Measurements from ENCODE around the gene TSPAN4. TPM values are rescaled to one million over a fixed set of nuclear protein-coding genes. Genes with fewer than 3 reads are reported as not detected.

TSPAN4 gene
- polyA plus RNA-seq, 3 donors = 76.0 to 92.3 (median 85.2) TPM

DNA sequence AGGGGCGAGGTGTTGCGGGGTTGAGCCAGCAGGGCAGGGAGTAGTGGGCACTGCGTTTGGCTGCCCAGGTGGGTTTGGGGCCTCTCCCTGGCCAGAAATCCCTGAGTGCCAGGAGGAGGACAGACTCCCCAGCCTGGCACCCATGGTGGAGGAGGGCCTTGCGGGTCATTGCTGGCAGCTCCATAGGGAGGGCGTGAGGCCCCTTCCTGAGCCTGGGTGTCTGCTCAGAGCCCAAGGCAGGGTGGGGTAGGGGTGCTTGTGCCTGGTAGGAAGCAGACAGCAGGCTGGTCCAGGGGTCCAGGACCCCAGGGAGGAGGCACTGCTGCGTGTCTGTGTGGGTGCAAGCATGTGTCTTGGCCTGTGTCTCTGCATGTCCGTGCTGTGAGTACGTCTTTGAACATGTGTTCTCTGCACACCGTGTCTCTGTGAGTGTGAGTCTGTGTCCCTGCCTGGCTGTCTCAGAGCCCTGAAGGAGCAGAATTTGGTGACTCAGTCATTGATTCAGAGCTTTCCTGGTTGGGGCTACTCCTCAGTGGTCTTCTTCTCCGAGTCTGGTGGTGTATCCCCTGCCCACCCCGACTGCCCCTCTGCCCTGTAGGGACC, 3.9 kb downstream of the TSPAN4 start:
- DNase-seq = no peak

GRCh38 chr11:847876-848275, 5.2 kb downstream of the TSPAN4 start:
- DNase-seq = no peak

- DNase-seq = no peak
Observed at GRCh38 chr11:848380-848931, 5.8 kb downstream of the TSPAN4 start.

- no peak for DNase-seq
Observed at GRCh38 chr11:849104-849824, 6.6 kb downstream of the TSPAN4 start.

- no peak for DNase-seq
Observed at GRCh38 chr11:849951-850774, 7.5 kb downstream of the TSPAN4 start.

GRCh38 chr11:850775-851763, 8.4 kb downstream of the TSPAN4 start:
- no peak for DNase-seq

DNA sequence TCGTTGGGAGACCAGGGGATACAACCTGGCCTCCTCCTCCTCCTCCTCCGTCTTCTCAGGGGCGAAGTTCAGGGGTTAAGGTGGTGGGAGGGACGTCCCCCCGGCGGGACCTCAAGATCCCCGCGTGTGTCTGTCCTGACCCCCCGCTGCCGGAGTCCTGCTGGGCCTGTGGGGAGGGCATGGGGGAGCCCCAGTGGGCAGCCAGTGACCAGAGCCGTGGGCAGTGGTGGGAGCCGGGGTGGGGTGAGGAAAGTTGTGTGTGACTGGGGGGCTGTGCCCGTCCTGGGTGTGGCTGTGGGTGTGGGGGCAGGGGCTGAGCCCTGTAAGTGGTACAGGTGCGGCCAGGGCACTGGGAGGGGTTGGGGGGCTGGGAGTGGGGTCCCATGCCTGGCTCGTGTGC, 10.1 kb downstream of the TSPAN4 start:
- DNase-seq = no peak

GRCh38 chr11:853682-854448, 11.2 kb downstream of the TSPAN4 start:
- no peak for DNase-seq

DNA sequence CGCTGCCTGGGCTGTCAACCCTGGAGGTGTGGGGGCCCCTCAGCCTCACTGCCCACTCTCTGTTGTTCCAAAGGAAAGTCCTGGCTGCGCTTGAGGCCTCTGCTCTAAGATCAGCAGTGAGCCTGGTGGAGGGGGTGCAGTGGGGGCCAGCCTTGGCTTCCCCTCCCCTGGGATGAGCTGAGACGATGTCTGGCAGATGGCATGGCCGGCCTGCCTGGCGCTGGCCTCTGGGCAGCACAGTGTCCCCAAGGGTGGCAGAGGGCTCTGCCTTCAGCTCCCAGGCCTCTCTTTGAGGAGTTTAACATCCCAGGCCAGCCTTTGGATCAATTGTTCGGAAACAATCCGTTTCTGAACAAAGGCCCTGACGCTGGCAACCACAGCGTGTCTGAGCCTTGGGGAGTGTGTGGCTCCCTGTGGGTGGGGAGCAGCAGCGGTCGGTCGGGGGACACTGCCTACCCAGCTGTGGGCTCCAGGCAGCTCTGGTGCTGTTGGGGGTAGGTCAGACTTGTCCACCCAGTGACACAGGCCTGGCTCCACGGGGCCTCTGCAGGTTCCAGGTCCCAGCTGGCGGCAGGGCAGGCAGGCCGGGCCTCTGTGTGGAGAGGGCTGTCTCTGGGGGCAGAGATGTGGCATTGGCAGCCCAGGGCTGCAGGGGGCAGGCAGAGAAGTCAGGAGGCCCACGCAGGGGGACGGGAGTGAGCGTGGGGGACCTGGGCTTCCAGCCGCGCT, 12.1 kb downstream of the TSPAN4 start:
- DNase-seq = no peak

- no peak for DNase-seq
Observed at GRCh38 chr11:855330-855674, 12.7 kb downstream of the TSPAN4 start.

DNA sequence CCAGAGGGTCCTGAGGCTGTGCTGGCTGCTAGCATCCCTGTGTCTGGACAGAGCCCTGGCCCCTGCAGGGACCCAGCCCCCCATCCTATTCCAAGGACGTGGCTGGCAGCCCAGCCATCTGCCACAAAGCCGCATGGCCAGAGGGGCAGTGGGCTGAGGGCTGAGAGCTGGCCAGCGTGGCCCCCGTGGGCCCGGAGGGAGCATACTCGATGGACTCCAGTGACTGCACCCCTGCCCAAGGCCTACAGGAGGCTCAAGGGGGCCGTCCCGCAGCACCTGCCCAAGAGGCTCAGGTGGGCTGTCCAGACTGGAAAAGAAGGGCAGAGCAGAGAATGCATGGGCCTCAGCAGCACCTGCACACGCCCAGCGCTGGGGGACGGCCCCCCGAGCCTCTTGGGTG, 13.1 kb downstream of the TSPAN4 start:
- DNase-seq = no peak

GRCh38 chr11:856397-856796, 13.7 kb downstream of the TSPAN4 start:
- DNase-seq = no peak

- no peak for DNase-seq
Observed at GRCh38 chr11:858053-858761, 15.6 kb downstream of the TSPAN4 start.

DNA sequence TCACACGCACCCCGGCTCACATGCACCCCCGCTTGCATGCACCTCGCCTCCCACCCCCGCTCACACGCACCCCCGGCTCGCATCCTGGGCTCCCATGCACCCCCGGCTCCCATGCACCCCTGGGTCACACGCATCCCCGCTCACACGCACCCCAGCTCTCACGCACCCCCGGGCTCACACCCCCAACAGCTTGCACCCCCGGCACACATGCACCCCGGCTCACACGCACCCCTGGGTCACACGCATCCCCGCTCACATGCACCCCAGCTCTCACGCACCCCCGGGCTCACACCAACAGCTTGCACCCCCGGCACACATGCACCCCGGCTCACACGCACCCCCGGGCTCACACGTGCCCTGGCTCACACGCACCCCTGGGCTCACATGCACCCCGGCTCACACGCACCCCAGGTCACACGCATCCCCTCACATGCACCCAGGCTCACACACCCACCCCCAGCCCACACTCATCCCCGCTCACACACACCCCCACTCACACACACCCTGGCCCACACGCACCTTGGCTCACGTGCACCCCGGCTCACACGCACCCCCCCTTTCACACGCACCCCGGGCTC, 16.2 kb downstream of the TSPAN4 start:
- no peak for DNase-seq

DNA sequence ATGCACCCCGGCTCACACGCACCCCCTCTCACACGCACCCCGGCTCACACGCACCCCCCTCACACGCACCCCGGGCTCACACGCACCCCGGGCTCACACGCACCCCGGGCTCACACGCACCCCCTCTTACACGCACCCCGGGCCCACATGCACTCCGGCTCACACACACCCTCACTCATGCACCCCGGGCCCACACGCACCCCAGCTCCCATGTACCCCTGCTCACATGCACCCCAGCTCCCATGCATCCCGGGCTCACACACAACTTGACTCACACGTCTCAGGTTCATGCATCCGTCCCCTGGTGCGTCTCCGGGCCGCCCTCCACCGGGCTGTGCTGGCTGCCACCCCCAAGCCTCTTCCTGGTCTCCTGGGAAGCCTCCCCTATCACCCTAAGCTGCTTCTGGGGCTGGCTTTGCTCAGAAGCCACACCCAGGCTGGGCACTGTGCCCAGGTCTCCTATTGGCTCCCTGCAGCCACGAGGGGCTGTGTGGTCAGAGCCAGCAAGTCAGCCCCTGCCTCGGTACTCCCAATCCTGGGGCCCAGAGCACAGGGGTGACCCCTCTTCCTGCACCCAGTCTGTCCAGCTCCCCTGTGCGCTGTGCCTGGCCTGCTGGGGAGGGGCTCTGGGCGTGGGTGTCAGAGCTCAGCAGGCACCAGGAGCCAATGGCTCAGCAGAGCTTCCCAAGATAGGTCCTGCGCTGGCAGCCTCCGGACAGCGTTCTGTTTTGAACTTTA, 16.9 kb downstream of the TSPAN4 start:
- DNase-seq = peak; percentile 69

DNA sequence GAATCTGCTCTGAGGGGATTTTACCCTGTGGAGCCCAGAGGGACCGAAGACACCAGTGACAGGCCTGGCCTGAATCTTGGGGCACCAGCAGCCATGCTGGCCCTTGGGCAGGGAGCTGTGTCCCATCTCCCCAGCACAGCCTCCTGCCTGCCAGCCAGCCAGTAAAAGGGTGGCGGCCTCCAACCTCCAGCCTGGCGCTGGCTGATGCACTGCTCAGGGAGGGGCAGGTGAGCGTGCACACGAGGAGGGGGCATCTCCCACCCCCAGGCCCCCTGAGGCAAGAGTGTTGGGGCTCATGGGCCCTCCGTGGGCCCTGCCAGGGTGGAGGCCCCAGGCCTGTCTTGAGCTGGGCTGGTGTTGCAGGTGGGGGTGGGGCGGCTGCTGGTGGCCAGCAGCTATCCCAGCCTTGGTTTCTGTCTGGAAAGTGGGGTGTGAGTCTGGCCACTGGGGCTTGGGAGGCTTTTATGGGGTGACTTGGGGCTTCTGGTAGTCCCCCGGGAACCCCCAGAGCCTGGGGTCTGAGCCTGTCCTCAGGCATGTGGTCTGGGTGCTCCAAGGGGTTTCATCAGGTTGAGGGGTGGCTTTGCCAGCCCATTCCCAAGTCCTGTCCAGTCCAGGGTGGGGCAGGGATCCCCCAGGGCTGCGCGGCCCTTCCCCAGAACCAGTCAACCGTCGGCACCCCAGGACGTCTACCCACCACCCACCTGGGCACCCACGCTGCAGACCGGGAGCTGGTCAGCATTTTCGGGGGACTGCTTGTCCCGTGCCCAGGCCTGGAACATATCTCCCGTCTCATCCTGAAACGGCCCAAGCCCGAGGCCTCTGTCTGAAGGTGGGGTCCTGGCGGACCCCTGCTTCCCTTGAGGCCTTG, 17.8 kb downstream of the TSPAN4 start:
- DNase-seq = no peak

DNA sequence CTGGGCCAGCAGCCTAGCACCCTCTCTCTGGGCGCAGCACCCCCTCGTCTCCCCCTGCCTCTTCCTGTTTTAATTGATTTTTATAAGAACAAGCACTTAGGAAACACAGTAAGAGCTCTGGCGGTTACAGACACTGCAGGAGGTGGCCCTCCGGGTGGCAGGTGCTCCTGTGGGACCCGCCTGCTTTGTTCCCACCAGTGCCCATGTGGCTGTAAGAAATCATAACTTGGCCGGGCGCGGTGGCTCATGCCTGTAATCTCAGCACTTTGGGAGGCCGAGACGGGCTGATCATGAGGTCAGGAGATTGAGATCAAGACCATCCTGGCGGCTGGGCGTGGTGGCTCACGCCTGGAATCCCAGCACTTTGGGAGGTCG, 18.4 kb downstream of the TSPAN4 start:
- no peak for DNase-seq
